HG03575 (cell line): ENCODE measurements around the gene KRT2.

Source experiments
- ATAC-seq: cut with Tn5 transposase; IDR thresholded peaks from one replicate; pipeline ENCODE4 v1.9.1; 2021; ENCODE audit not compliant: unreplicated experiment, insufficient number of reproducible peaks, low FRiP score; ENCODE audit errors: extremely low read depth

Gene KRT2

DNA sequence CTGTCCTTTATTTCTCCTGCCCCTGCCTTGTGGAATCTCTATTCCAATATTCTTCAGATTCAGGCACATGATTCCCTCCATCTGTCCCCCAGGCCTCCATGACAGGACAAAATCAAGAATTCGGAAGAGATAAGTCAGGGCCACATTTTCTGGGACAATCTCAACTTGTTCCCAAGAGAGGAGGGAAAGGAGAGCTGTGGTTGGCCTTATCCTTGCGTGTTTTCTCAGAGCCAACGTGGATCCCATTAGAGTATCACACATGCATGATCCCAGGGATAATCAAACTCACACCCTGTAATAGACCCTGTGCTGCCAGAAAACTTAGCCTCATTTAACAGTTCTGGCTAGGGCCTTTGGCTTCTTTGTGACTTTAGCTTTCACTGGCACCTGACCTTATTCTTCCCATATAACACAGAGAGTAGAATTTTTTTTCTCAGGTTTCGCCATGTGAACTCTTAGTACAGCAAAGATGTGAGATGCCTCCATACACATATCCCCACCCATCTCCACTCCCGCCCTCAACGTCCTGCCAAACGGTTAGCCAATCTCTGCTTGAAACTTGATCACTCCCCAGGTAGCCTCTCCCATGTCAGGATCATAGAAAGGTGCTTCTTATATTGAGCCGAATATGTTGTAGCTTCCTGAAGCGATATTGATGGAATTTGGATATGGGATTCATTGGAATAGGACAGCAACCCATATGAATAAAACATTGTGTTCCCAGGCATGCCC is 34.9 kb upstream of the KRT2 start:
- ATAC-seq = no peak

DNA sequence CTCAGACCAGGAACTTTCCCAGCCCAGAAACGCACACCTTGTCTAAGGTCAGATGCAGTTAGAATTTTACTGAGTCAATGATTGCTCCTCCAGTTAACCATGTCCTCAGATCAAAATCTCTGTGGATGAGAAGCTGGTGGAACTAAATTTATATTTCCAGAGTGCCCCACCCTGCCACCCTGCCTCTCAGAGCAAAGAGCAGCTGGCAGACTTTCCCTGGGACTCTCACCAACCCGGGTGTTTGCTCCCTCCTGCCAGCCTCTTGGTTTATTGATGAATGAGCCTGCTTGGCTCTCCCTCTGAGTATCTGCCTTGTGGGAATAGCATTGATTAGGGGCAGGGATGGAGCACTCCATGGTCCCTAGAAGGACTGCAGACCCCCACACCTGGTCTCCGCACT is 34.1 kb upstream of the KRT2 start:
- ATAC-seq = no peak

DNA sequence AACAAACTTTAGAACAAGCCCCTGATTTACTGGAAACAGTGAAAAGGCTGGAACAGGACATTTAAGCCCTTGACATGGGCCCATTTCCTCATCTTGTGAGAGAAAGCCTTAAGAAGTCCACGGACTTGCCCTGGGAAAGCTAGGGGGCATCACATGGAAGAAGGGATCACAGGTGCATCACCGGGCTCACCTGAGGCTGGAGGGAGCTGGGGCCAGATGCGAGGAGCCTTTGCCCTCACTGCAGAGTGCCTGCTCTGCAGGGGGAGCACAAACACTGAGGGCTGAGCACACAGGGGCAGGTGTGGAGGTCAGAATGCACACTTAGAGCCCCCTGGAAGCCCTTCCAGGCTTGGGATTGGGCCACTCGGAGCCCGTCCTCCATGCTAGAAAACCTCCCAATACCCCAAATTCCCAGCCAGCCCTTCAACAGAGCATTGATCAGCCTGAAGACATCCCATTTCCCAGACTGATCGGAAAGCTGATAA is 33.4 kb upstream of the KRT2 start:
- no peak for ATAC-seq

DNA sequence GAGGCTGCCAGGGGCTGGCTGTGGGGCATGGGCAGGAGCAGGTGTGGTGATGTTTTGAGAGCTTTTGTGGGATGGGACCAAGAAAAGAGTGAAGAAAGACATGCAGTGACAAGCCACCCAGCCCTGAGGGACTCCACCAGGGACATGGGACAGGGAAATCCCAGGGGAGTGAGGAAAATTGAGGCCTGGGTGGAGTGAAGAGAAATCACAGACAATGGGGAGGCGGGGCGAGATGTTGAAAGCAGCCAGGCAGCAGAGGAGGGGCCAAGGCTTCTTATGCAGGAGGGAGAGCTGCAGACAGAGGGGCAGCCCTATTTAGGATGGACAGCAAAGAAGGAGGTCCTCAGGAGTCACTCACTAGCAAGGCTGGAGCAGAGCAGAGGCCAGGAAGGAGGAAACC is 32.4 kb upstream of the KRT2 start:
- no peak for ATAC-seq

GRCh38 chr12:52683575-52684300 is 31.7 kb upstream of the KRT2 start:
- no peak for ATAC-seq

- no peak for ATAC-seq
Measured at GRCh38 chr12:52682938-52683574, 31.0 kb upstream of the KRT2 start.

DNA sequence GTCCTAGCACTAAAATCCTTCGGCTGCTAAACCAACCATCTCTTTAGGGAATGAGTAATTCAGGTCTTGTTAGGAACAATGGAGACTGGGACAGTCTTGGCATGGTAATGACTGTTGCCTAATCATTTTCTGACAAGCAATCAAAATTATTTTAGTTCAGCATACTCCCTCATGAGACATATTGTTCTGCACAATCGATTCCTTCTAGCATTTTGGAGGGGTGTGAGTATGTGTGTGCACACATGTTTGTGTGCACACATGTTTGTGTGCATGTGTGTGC is 30.3 kb upstream of the KRT2 start:
- ATAC-seq = no peak

DNA sequence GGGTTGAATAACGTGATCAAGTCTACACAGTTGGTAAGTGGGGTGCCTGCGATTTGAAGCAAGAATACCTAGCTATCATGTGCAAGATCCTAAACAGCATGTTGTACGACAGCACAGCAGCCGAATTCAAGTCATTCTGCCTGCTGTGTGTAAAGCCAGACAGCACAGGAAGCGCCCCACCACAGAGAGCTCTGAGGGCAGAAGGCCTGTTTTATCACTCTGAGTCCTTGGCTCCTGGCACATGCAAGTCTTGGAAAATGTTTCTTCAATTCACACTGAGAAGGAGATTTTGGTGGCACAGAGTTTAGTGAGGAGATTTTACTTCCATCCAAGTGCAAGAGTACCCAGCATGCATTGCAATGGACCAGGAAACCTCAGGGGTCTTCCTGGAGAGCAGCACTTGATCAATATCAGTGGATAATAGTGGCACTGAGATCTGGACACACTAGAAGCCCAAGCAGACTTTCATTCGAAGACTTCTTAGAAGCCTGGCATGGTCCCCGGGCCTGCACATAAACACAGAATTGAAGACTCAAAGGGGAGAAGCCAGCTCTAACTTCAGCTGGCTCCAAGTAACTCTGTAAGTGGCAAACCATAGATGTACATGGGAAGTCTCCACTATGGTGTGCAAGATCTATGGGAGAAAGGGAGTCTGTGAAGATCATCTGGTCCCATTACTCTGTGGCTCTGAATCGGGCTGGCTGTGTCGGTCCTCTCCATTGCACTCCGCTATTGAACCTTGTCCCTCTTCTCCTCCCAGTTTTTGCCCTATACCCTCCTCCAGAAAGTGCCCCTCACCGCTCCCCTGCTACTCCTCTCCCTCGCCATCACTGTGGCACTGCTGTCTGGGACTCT is 29.7 kb upstream of the KRT2 start:
- no peak for ATAC-seq

DNA sequence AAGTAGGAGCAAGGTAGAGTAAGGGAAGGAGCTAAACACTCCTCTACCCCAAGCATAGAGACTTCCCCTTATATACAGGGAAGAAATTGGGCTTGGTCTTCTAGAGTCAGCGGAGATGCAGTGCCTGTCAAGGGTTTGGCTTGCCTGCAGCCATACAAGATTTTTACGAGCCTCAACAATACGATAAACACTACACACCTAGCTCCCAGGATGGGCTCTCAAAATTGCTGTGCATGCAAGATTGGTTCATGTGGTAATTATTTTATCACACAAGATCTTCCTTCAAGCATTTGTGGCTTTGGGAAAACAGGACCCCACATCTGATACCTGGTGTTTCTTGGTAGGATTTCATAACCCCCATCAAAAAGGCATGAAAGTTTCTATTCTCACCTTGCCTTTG is 28.4 kb upstream of the KRT2 start, which contains the start of gene KRT1:
Gene KRT1 (minus strand): TSS at position 45 of the 400 bp plus-strand sequence. CDS start 59 bp downstream, outside the sequence.
- ATAC-seq = no peak

- no peak for ATAC-seq
Measured at GRCh38 chr12:52679875-52680274, 27.9 kb upstream of the KRT2 start.

- no peak for ATAC-seq
Measured at GRCh38 chr12:52677671-52678070, 25.7 kb upstream of the KRT2 start.

DNA sequence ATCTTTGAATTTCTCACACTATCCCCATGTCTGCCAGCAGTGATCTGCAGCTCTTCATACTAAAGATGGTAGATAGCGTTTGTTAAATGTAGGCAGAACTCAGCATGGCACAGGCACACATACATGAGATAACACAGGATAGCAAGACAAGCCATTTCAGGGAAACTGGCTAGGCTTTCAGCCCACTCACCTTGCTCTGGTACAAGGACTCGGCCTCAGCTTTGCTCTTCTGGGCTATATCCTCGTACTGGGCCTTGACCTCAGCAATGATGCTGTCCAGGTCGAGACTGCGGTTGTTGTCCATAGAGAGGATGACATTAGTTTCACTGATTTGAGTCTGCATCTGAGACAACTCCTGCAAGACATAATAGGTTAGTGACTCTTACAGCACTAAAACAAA is 25.1 kb upstream of the KRT2 start:
- ATAC-seq = no peak

DNA sequence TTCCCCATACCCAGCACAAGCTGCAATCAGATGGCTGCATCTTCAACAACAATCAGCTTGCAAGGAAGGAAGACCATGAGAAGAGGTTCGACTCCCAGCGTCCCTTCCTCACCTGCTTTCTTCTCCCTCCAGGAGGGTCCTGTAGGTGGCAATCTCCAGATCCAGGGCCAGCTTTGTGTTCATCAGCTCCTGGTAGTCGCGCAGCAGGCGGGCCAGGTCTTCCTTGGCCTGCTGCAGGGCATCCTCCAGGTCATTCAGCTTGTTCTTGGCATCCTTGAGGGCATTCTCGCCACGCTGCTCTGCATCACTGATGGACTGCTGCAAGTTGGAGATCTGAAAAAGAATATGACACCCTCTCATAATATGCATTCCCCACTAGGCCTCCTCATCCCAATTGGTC is 24.2 kb upstream of the KRT2 start:
- no peak for ATAC-seq

DNA sequence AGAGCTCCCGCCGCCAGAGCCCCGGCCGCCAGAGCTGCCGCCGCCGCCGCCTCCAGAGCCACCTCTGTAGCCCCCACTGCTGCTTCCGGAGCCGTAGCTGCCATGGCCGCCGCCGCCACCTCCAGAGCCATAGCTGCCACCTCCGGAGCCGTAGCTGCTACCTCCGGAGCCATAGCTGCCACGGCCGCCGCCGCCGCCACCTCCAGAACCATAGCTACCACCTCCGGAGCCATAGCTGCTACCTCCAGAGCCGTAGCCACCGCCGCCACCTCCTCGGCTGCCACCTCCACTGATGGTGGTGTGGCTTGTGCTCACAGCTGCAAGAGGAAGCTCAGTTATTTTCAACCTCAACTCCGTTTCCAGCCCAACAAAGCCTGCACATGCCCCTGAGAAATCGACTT is 23.3 kb upstream of the KRT2 start:
- ATAC-seq = no peak

DNA sequence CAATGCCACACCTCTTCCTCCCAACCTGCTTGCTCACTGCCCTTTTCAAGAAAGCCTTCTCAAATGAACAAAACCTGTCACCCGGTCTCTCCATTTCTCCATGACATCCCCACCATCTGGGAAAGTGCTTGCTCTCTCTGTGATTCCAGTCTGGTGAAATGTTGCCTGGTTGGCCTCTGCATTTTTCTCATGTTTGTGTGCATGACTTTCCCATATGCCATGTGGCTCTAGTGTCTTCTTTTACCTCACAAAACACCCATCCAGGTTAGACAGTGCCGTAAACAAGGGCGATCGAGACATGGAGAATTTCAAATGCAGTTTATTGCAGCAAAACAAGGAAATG is 22.4 kb upstream of the KRT2 start:
- no peak for ATAC-seq

GRCh38 chr12:52673713-52674432 is 21.9 kb upstream of the KRT2 start:
- ATAC-seq = no peak

- ATAC-seq = no peak
Measured at GRCh38 chr12:52673217-52673616, 21.2 kb upstream of the KRT2 start.

DNA sequence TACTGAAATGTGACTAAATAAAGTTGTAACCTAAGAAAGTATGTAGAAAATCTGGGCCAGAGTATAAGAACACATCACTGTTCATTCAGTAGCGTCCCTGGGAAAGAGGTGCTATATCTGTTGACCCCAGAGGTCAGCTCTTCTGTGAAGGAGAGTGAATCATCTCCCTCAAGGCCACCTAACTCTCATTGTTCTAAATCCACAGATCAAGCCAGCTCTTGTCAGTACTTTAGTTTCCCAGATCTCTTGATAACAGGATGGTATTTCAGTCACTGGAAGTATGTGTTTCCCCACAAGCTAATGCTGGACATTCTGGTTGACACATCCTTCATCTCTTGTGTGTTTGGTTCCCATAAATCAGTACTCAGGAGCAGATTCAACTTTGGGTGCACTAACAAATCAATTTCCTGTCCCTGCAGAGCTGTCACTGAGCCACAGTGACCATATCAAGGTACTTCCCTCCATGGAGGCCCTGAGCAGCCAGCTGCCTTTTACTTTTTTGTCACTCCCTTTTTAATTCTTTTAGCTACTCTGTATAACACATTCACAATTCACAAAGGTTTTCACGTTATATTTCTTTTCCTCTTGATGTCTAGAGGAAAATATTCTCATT is 20.4 kb upstream of the KRT2 start:
- no peak for ATAC-seq
